ENCODE data around the gene STK10. TPM values are rescaled to one million over a fixed set of nuclear protein-coding genes. Genes with fewer than 3 reads are reported as not detected.

STK10 gene
- polyA plus RNA-seq, 4 donors, result 13.6 to 18.5 (median 16.3) TPM

GRCh38 chr5:172111852-172112225 is 76.2 kb downstream of the STK10 start:
- no peak for DNase-seq (ENCODE audit: low read depth in 4 of 4, low spot score in 3 of 4)

GRCh38 chr5:172110921-172111851 is 76.8 kb downstream of the STK10 start:
- no peak for DNase-seq (ENCODE audit: low read depth in 4 of 4, low spot score in 3 of 4)

GRCh38 chr5:172110260-172110815 is 77.7 kb downstream of the STK10 start:
- no peak for DNase-seq (ENCODE audit: low read depth in 4 of 4, low spot score in 3 of 4)

- DNase-seq (ENCODE audit: low read depth in 4 of 4, low spot score in 3 of 4), result no peak
These were observed 78.3 kb downstream of the STK10 start for GRCh38 chr5:172109749-172110148.

- no peak for DNase-seq (ENCODE audit: low read depth in 4 of 4, low spot score in 3 of 4)
These were observed 80.5 kb downstream of the STK10 start for GRCh38 chr5:172107571-172107970.

- no peak for DNase-seq (ENCODE audit: low read depth in 4 of 4, low spot score in 3 of 4)
These were observed 81.3 kb downstream of the STK10 start for GRCh38 chr5:172106511-172107356.

GRCh38 chr5:172105811-172106210 is 82.2 kb downstream of the STK10 start:
- DNase-seq (ENCODE audit: low read depth in 4 of 4, low spot score in 3 of 4), result no peak

GRCh38 chr5:172104801-172105701 is 83.0 kb downstream of the STK10 start:
- no peak for DNase-seq (ENCODE audit: low read depth in 4 of 4, low spot score in 3 of 4)

GRCh38 chr5:172104021-172104420 is 84.0 kb downstream of the STK10 start:
- no peak for DNase-seq (ENCODE audit: low read depth in 4 of 4, low spot score in 3 of 4)

GRCh38 chr5:172102913-172103626 is 85.0 kb downstream of the STK10 start:
- no peak for DNase-seq (ENCODE audit: low read depth in 4 of 4, low spot score in 3 of 4)

GRCh38 chr5:172102218-172102870 is 85.7 kb downstream of the STK10 start:
- DNase-seq (ENCODE audit: low read depth in 4 of 4, low spot score in 3 of 4), result no peak

GRCh38 chr5:172101547-172102217 is 86.3 kb downstream of the STK10 start:
- DNase-seq (ENCODE audit: low read depth in 4 of 4, low spot score in 3 of 4), result no peak

GRCh38 chr5:172098883-172099282 is 89.1 kb downstream of the STK10 start:
- no peak for DNase-seq (ENCODE audit: low read depth in 4 of 4, low spot score in 3 of 4)

GRCh38 chr5:172098046-172098445 is 90.0 kb downstream of the STK10 start:
- no peak for DNase-seq (ENCODE audit: low read depth in 4 of 4, low spot score in 3 of 4)

- DNase-seq (ENCODE audit: low read depth in 4 of 4, low spot score in 3 of 4), result no peak
These were observed 90.7 kb downstream of the STK10 start for GRCh38 chr5:172097356-172097755.

- no peak for DNase-seq (ENCODE audit: low read depth in 4 of 4, low spot score in 3 of 4)
These were observed 91.7 kb downstream of the STK10 start for GRCh38 chr5:172096207-172096940.

GRCh38 chr5:172095368-172096206 is 92.4 kb downstream of the STK10 start:
- no peak for DNase-seq (ENCODE audit: low read depth in 4 of 4, low spot score in 3 of 4)

All from left renal pelvis (tissue), 4 donors.